GM21526 (cell line): ENCODE measurements around the gene PGP.
"Not testable (repeated sequence)": the region's sequence is repeated elsewhere in the genome, so short reads cannot be mapped to it uniquely, and the experiment has no call there.

ENCODE experiments used
- ATAC-seq: cut with Tn5 transposase; IDR thresholded peaks from one replicate; pipeline ENCODE4 v1.9.1; 2021; ENCODE audit warnings: moderate library complexity; ENCODE audit not compliant: unreplicated experiment, low FRiP score

PGP gene

GRCh38 chr16:2214719-2214968 lies at the start of gene PGP:
PGP (minus strand) TSS chr16:2214840; CDS start chr16:2214777, 63 bp downstream.
- ATAC-seq, result no peak

- ATAC-seq, result not testable (repeated sequence)
Observed at GRCh38 chr16:2263026-2263425, 48.4 kb upstream of the PGP start.

GRCh38 chr16:2260250-2260649 lies 45.6 kb upstream of the PGP start:
- no peak for ATAC-seq

- not testable (repeated sequence) for ATAC-seq
Observed at GRCh38 chr16:2258530-2258929, 43.9 kb upstream of the PGP start.

- ATAC-seq, result no peak
Observed at GRCh38 chr16:2257726-2258125, 43.1 kb upstream of the PGP start.

- ATAC-seq, result no peak
Observed at GRCh38 chr16:2256531-2257140, 42.0 kb upstream of the PGP start.

- no peak for ATAC-seq
Observed at GRCh38 chr16:2253293-2253692, 38.7 kb upstream of the PGP start.

- no peak for ATAC-seq
Observed at GRCh38 chr16:2252806-2253148, 38.1 kb upstream of the PGP start.

GRCh38 chr16:2251296-2252111 lies 36.9 kb upstream of the PGP start, which contains the start of gene ECI1:
ECI1 (minus strand) TSS chr16:2251587; CDS start chr16:2251566, 21 bp downstream.
- ATAC-seq, result peak; percentile 79

- no peak for ATAC-seq
Observed at GRCh38 chr16:2250652-2251295, 36.1 kb upstream of the PGP start.

- ATAC-seq, result no peak
Observed at GRCh38 chr16:2246301-2246885, 31.8 kb upstream of the PGP start.

GRCh38 chr16:2244926-2245795 lies 30.5 kb upstream of the PGP start:
- ATAC-seq, result no peak

- no peak for ATAC-seq
Observed at GRCh38 chr16:2244301-2244700, 29.7 kb upstream of the PGP start.

GRCh38 chr16:2243781-2244180 lies 29.1 kb upstream of the PGP start:
- no peak for ATAC-seq

GRCh38 chr16:2243031-2243528 lies 28.4 kb upstream of the PGP start:
- ATAC-seq, result no peak

- no peak for ATAC-seq
Observed at GRCh38 chr16:2242598-2242997, 28.0 kb upstream of the PGP start.

GRCh38 chr16:2240331-2240730 lies 25.7 kb upstream of the PGP start:
- not testable (repeated sequence) for ATAC-seq

GRCh38 chr16:2238838-2239675 lies 24.4 kb upstream of the PGP start:
- ATAC-seq, result no peak

GRCh38 chr16:2238150-2238837 lies 23.7 kb upstream of the PGP start:
- ATAC-seq, result no peak
